ENCODE results near the gene SERPINA5. TPM values are rescaled to one million over a fixed set of nuclear protein-coding genes. Genes with fewer than 3 reads are reported as not detected.

The SERPINA5 gene
- total RNA-seq, 1 donor from 2014 or later, result 0.50 TPM

- Mint-ChIP-seq H3K27me3 (ENCODE audit: low read depth) (peaks cover 19% of the 10 kb centered on the region), H3K4me1 (ENCODE audit: low read depth) (no peaks in the 10 kb centered on the region)
These were observed 32.9 kb upstream of the SERPINA5 start for GRCh38 chr14:94548131-94548998.

GRCh38 chr14:94548999-94549985 is 31.9 kb upstream of the SERPINA5 start:
- DNase-seq (ENCODE audit: low spot score), result no peak
- Mint-ChIP-seq H3K36me3 (ENCODE audit: low read depth) (peaks cover 4% of the 10 kb centered on the region), H3K27me3 (ENCODE audit: low read depth) (peaks cover 21% of the 10 kb centered on the region), H3K9me3 (ENCODE audit: low read depth) (peaks cover 33% of the 10 kb centered on the region), H3K4me1 (ENCODE audit: low read depth) (no peaks in the 10 kb centered on the region), H3K27ac (ENCODE audit: unreplicated experiment) (no peak overlapping the region), H3K4me3 (ENCODE audit: unreplicated experiment) (no peak overlapping the region)
- TF ChIP-seq CTCF (IDR thresholded peaks at IDR 0.05), result peak; percentile 94

More at GRCh38 chr14:94548131-94548998, 32.9 kb upstream of the SERPINA5 start:
- Mint-ChIP-seq H3K4me3 (ENCODE audit: unreplicated experiment) (no peak overlapping the region), H3K9me3 (ENCODE audit: low read depth) (peaks cover 24% of the 10 kb centered on the region), H3K36me3 (ENCODE audit: low read depth) (peaks cover 2% of the 10 kb centered on the region), H3K27ac (ENCODE audit: unreplicated experiment) (no peak overlapping the region)
- TF ChIP-seq CTCF (IDR thresholded peaks at IDR 0.05), result no peak
- DNase-seq (ENCODE audit: low spot score), result no peak

GRCh38 chr14:94550041-94550440 is 31.2 kb upstream of the SERPINA5 start:
- Mint-ChIP-seq H3K9me3 (ENCODE audit: low read depth) (peaks cover 41% of the 10 kb centered on the region), H3K27ac (ENCODE audit: unreplicated experiment) (no peak overlapping the region), H3K4me1 (ENCODE audit: low read depth) (no peaks in the 10 kb centered on the region), H3K27me3 (ENCODE audit: low read depth) (peaks cover 21% of the 10 kb centered on the region), H3K4me3 (ENCODE audit: unreplicated experiment) (no peak overlapping the region), H3K36me3 (ENCODE audit: low read depth) (peaks cover 4% of the 10 kb centered on the region)
- no peak for TF ChIP-seq CTCF (IDR thresholded peaks at IDR 0.05)
- DNase-seq (ENCODE audit: low spot score), result no peak

- Mint-ChIP-seq H3K4me1 (ENCODE audit: low read depth) (no peaks in the 10 kb centered on the region), H3K27me3 (ENCODE audit: low read depth) (peaks cover 25% of the 10 kb centered on the region), H3K36me3 (ENCODE audit: low read depth) (peaks cover 6% of the 10 kb centered on the region), H3K9me3 (ENCODE audit: low read depth) (peaks cover 33% of the 10 kb centered on the region), H3K4me3 (ENCODE audit: unreplicated experiment) (no peak overlapping the region), H3K27ac (ENCODE audit: unreplicated experiment) (no peak overlapping the region)
- DNase-seq (ENCODE audit: low spot score), result no peak
- no peak for TF ChIP-seq CTCF (IDR thresholded peaks at IDR 0.05)
These were observed 25.2 kb upstream of the SERPINA5 start for GRCh38 chr14:94555991-94556390.

GRCh38 chr14:94557327-94557726 is 23.9 kb upstream of the SERPINA5 start:
- Mint-ChIP-seq H3K4me3 (ENCODE audit: unreplicated experiment) (no peak overlapping the region), H3K9me3 (ENCODE audit: low read depth) (peaks cover 31% of the 10 kb centered on the region), H3K36me3 (ENCODE audit: low read depth) (peaks cover 6% of the 10 kb centered on the region), H3K27me3 (ENCODE audit: low read depth) (peaks cover 13% of the 10 kb centered on the region), H3K27ac (ENCODE audit: unreplicated experiment) (no peak overlapping the region), H3K4me1 (ENCODE audit: low read depth) (no peaks in the 10 kb centered on the region)
- no peak for DNase-seq (ENCODE audit: low spot score)
- TF ChIP-seq CTCF (IDR thresholded peaks at IDR 0.05), result no peak
